OCI-LY3 (cell line): ENCODE measurements around the gene PLB1.

Experiments used
- CTCF ChIP-seq: fragments of 200-600, 300-600 bp; sonication (generic); IDR thresholded peaks from 2 replicates; pipeline ENCODE4 v1.5.1; 2014; ENCODE audit warnings: antibody characterized with exemption, low read length, low read depth
- EZH2phosphoT487 ChIP-seq: fragments of 200-600 bp; shearing (Covaris generic); IDR thresholded peaks from 2 replicates; pipeline ENCODE4 v1.6.1; 2018; ENCODE audit warnings: antibody characterized with exemption, mixed run types, low read depth

DNA sequence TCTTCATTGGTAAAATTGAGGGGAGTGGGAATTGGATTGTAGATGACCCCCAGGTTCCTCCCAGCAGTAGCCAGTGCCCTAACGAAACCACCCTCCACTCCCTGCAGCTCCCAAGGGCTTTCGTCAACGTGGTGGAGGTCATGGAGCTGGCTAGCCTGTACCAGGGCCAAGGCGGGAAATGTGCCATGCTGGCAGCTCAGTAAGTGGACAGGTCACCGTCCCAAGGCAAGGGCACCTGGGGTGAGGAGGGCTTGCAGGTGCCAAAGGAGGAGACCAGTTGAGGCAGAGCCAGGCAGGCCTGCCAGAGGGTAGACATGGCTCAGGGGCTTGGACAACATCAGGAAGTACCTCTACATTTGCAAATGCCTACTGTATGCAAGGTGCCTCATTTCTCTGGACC, 133.1 kb downstream of the PLB1 start:
- TF ChIP-seq CTCF (no peak), EZH2phosphoT487 (no peak)
